ENCODE results near the gene AGFG1. TPM values are rescaled to one million over a fixed set of nuclear protein-coding genes. Genes with fewer than 3 reads are reported as not detected.

Gene AGFG1
- total RNA-seq, 1 experiment from 2014 or later, result 120 TPM

- no peak for DNase-seq (ENCODE audit: low read depth)
These were observed 136.8 kb downstream of the AGFG1 start for GRCh38 chr2:227608561-227609338.

GRCh38 chr2:227610123-227610522, 138.2 kb downstream of the AGFG1 start:
- no peak for DNase-seq (ENCODE audit: low read depth)

Other genes with a start within 250 kb of the AGFG1 start
- 162 and 180 TPM in 2 replicates for gene MFF, start 146.9 kb upstream of the AGFG1 start, total RNA-seq (2014; rRNA removed; shearing (Covaris generic))
- not detected in 2 replicates for gene TM4SF20, start 92.8 kb upstream of the AGFG1 start, total RNA-seq (2014; rRNA removed; shearing (Covaris generic))
- gene SCYGR1, start 84.2 kb upstream of the AGFG1 start, total RNA-seq (2014; rRNA removed; shearing (Covaris generic)), result not detected in 2 replicates
- not detected in 2 replicates for gene SCYGR2, start 126.7 kb downstream of the AGFG1 start, total RNA-seq (2014; rRNA removed; shearing (Covaris generic))
- not detected in 2 replicates for gene SCYGR3, start 142.7 kb downstream of the AGFG1 start, total RNA-seq (2014; rRNA removed; shearing (Covaris generic))
- not detected in 2 replicates for gene SCYGR4, start 145.3 kb downstream of the AGFG1 start, total RNA-seq (2014; rRNA removed; shearing (Covaris generic))
- not detected in 2 replicates for gene SCYGR5, start 194.6 kb downstream of the AGFG1 start, total RNA-seq (2014; rRNA removed; shearing (Covaris generic))
- not detected in 2 replicates for gene SLC19A3, start 245.9 kb downstream of the AGFG1 start, total RNA-seq (2014; rRNA removed; shearing (Covaris generic))

Measured in RPMI7951 (cell line).